Osteoblast (primary cell): ENCODE data around the gene ATP6V0A1. TPM values are rescaled to one million over a fixed set of nuclear protein-coding genes. Genes with fewer than 3 reads are reported as not detected.

Experiments used
- DNase-seq: peaks from one replicate; pipeline ENCODE4 v3.0.0; 2011; ENCODE audit warnings: low spot score, mixed read lengths; ENCODE audit not compliant: insufficient read length; ENCODE audit errors: missing footprints
- H2AFZ ChIP-seq: 2 replicates; pipeline ENCODE4 v1.6.0; 2011; ENCODE audit warnings: mild to moderate bottlenecking, low read length
- H3K27ac ChIP-seq: 2 replicates; pipeline ENCODE4 v1.5.1; 2011; ENCODE audit warnings: mild to moderate bottlenecking, low read depth, low read length, moderate library complexity
- H3K27me3 ChIP-seq: 2 replicates; pipeline ENCODE4 v1.6.0; 2012; ENCODE audit warnings: mild to moderate bottlenecking, control low read depth, inconsistent platforms, low read length, moderate library complexity; ENCODE audit not compliant: insufficient read depth
- H3K36me3 ChIP-seq: 2 replicates; pipeline ENCODE4 v1.5.1; 2011; ENCODE audit warnings: mild to moderate bottlenecking, low read length, control low read depth, moderate library complexity; ENCODE audit not compliant: insufficient read depth
- H3K4me1 ChIP-seq: 2 replicates; pipeline ENCODE4 v1.5.1; 2011; ENCODE audit warnings: mild to moderate bottlenecking, low read length, control low read depth, moderate library complexity; ENCODE audit not compliant: insufficient read depth
- H3K4me2 ChIP-seq: 2 replicates; pipeline ENCODE4 v1.6.0; 2011; ENCODE audit warnings: mild to moderate bottlenecking, low read length; ENCODE audit not compliant: insufficient read depth
- H3K4me3 ChIP-seq: fragments of 200-600 bp; sonication (generic); 3 replicates; pipeline ENCODE4 v1.5.1; 2012; ENCODE audit warnings: mild to moderate bottlenecking, low read length, inconsistent platforms; ENCODE audit not compliant: insufficient read depth
- H3K79me2 ChIP-seq: 2 replicates; pipeline ENCODE4 v1.6.0; 2012; ENCODE audit warnings: mild to moderate bottlenecking, low read length, control low read depth, inconsistent platforms; ENCODE audit not compliant: insufficient read depth
- H3K9me3 ChIP-seq: 2 replicates; pipeline ENCODE4 v1.5.1; 2011; ENCODE audit warnings: low read depth, low read length, control low read depth
- H4K20me1 ChIP-seq: 2 replicates; pipeline ENCODE4 v1.6.0; 2012; ENCODE audit warnings: mild to moderate bottlenecking, low read length, control low read depth; ENCODE audit not compliant: insufficient read depth
- total RNA-seq: library from RNA; depleted of rRNA; stranded (reverse); fragments of >200 nt; gene quantifications from 2 replicates; pipeline ENCODE4 v1.2.3, GENCODE V29; 2012
- TF ChIP-seq, protein P1 (sequence below): IDR thresholded peaks from 2 replicates; pipeline ENCODE4 v1.5.1; 2011; ENCODE audit warnings: mild to moderate bottlenecking, low read depth, low read length, moderate library complexity; ENCODE audit errors: extremely low read depth

ATP6V0A1 gene
- total RNA-seq, 1 donor = 52.5 TPM

DNA sequence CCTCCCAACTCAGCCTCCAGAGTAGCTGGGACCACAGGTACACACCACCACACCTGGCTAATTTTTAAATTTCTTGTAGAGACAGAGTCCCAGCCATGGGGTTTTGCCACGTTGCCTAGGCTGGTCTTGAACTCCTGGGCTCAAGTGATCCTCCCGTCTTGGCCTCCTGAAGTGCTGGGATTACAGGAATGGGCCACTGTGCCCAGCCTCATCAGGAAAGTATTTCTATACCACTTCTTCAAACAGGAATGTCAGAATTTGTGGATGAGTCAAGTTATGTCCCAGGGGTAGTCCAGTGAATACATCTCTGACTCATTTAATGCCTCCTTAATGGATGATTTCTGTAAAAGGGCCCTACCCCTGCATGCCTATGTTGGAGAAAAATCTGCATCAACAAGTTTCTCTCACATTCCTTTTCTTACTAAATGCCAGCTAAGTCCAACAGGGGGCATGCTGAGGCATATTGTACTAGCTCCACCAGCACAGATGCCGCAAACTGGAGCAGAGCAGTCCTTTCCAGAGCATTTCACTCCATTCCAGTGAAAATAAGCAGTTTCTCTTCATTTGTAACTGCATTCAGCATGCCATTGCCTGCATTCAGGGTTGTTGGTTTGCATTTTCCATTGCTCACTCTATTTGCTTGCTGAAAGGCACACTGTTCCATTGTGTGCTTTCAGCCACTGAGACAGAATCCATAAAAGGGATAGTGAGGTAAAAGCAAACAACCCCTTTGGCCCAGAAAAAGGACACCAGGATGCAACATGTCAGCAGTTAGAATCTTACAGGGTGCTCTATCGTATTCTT lies 30.3 kb upstream of the ATP6V0A1 start:
- H3K9me3 ChIP-seq = no peaks in the 10 kb centered on the region
- no peaks in the 10 kb centered on the region for H4K20me1 ChIP-seq
- peak; percentile 95 for DNase-seq
- peak overlapping the region; percentile 90 for H3K27ac ChIP-seq
- H3K79me2 ChIP-seq = peaks cover 8% of the 10 kb centered on the region
- H3K27me3 ChIP-seq = no peaks in the 10 kb centered on the region
- H2AFZ ChIP-seq = peak overlapping the region; percentile 76
- H3K4me3 ChIP-seq = no peak overlapping the region
- peaks cover 21% of the 10 kb centered on the region for H3K4me1 ChIP-seq
- TF ChIP-seq, protein P1, sequence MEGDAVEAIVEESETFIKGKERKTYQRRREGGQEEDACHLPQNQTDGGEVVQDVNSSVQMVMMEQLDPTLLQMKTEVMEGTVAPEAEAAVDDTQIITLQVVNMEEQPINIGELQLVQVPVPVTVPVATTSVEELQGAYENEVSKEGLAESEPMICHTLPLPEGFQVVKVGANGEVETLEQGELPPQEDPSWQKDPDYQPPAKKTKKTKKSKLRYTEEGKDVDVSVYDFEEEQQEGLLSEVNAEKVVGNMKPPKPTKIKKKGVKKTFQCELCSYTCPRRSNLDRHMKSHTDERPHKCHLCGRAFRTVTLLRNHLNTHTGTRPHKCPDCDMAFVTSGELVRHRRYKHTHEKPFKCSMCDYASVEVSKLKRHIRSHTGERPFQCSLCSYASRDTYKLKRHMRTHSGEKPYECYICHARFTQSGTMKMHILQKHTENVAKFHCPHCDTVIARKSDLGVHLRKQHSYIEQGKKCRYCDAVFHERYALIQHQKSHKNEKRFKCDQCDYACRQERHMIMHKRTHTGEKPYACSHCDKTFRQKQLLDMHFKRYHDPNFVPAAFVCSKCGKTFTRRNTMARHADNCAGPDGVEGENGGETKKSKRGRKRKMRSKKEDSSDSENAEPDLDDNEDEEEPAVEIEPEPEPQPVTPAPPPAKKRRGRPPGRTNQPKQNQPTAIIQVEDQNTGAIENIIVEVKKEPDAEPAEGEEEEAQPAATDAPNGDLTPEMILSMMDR = peak; percentile 93
- peak overlapping the region; percentile 65 for H3K4me2 ChIP-seq
- H3K36me3 ChIP-seq = no peaks in the 10 kb centered on the region

DNA sequence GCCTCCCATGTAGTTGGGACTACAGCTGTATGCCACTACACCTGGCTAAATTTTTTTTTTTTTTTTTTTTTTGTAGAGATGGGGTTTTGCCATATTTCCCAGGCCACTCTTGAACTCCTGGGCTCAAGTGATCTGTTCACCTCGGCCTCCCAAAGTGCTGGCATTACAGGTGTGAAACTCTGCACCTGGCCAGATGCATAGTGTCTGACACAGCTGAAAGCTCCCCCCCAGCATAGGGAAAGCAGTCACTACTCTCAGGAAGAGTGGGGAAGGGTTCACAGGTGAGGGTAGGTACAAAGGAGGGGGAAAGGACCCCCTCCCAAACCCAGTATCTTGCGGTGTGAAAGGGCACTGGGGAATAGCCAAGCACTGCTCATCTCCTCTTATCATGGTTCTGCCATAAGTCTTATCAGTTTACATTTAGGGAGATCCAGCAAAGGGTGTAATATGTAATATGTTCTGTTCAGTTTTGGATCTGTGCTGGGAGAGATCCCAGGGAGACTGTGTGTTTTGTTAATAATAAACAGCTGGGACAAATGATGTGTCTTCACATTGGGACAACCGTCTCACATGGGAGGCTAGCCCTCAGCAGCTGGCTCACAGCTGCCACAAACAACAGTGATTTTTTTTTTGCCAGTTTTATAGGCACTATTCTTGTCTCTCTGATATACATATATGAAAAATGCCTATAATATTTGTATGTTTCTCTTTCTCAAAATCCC lies 28.8 kb upstream of the ATP6V0A1 start:
- no peak for DNase-seq
- Histone ChIP-seq H3K4me2 (no peak overlapping the region), H3K79me2 (no peaks in the 10 kb centered on the region), H3K27me3 (no peaks in the 10 kb centered on the region), H3K9me3 (no peaks in the 10 kb centered on the region), H3K4me1 (peaks cover 13% of the 10 kb centered on the region), H3K4me3 (no peak overlapping the region), H3K27ac (no peak overlapping the region), H3K36me3 (no peaks in the 10 kb centered on the region), H2AFZ (no peak overlapping the region), H4K20me1 (no peaks in the 10 kb centered on the region)
- TF ChIP-seq, protein P1 = no peak

DNA sequence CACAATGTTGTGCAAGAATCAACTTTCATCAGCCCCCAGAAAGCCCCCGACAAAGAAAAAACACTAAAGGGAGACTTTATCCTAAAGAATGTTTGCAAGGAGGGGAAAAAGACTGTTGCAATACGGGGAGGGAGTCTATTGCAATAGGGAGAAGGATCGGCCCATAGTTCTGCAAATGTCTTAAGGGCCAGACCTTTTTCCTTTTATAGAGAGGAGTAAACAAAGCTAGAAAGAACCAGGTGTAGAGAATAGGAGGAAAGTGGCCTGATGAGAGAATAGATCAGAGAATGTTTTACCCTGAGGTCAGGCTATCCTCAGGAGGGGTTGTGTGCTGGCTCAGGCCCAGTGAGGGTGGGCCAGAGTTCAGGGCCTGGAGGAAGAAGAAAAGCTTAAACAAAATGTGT lies 26.9 kb upstream of the ATP6V0A1 start:
- H2AFZ ChIP-seq = no peak overlapping the region
- H4K20me1 ChIP-seq = no peaks in the 10 kb centered on the region
- TF ChIP-seq, protein P1 = no peak
- peaks cover 14% of the 10 kb centered on the region for H3K4me1 ChIP-seq
- H3K27ac ChIP-seq = no peak overlapping the region
- H3K4me3 ChIP-seq = no peak overlapping the region
- no peaks in the 10 kb centered on the region for H3K9me3 ChIP-seq
- H3K27me3 ChIP-seq = no peaks in the 10 kb centered on the region
- H3K79me2 ChIP-seq = no peaks in the 10 kb centered on the region
- H3K36me3 ChIP-seq = no peaks in the 10 kb centered on the region
- no peak for DNase-seq
- no peak overlapping the region for H3K4me2 ChIP-seq

DNA sequence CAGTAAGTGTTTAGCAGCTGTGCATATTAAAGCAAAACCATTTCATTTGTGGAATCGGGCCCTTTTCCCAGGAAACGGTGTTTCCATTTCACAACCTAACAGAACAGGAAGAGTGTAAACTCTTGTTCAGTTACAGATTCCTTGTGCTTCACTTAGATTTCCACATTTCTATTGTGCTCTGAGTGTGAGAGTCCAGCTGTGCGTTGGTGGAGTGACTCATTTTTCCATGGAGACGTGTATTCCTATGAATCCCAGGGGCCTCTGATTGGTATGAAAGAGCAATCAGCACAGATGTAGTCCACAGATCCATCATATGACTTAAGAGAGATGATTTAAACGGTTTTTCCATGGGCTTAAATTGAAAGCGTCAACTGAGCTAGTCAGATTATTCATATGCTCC lies 22.3 kb upstream of the ATP6V0A1 start:
- peak overlapping the region; percentile 96 for H3K27ac ChIP-seq
- TF ChIP-seq, protein P1 = no peak
- H3K4me3 ChIP-seq = peak overlapping the region; percentile 35
- no peaks in the 10 kb centered on the region for H3K79me2 ChIP-seq
- H3K4me2 ChIP-seq = peak overlapping the region; percentile 78
- H3K9me3 ChIP-seq = no peaks in the 10 kb centered on the region
- H3K4me1 ChIP-seq = peaks cover 10% of the 10 kb centered on the region
- H2AFZ ChIP-seq = peak overlapping the region; percentile 83
- no peaks in the 10 kb centered on the region for H3K36me3 ChIP-seq
- H3K27me3 ChIP-seq = no peaks in the 10 kb centered on the region
- peak; percentile 93 for DNase-seq
- no peaks in the 10 kb centered on the region for H4K20me1 ChIP-seq
